GM18858 (cell line): ENCODE data around the gene PBRM1.
"Not testable (repeated sequence)": the region's sequence is repeated elsewhere in the genome, so short reads cannot be mapped to it uniquely, and the experiment has no call there.

Experiments
- ATAC-seq: cut with Tn5 transposase; IDR thresholded peaks from one replicate; pipeline ENCODE4 v1.9.1; 2021; ENCODE audit not compliant: unreplicated experiment

Gene PBRM1

DNA sequence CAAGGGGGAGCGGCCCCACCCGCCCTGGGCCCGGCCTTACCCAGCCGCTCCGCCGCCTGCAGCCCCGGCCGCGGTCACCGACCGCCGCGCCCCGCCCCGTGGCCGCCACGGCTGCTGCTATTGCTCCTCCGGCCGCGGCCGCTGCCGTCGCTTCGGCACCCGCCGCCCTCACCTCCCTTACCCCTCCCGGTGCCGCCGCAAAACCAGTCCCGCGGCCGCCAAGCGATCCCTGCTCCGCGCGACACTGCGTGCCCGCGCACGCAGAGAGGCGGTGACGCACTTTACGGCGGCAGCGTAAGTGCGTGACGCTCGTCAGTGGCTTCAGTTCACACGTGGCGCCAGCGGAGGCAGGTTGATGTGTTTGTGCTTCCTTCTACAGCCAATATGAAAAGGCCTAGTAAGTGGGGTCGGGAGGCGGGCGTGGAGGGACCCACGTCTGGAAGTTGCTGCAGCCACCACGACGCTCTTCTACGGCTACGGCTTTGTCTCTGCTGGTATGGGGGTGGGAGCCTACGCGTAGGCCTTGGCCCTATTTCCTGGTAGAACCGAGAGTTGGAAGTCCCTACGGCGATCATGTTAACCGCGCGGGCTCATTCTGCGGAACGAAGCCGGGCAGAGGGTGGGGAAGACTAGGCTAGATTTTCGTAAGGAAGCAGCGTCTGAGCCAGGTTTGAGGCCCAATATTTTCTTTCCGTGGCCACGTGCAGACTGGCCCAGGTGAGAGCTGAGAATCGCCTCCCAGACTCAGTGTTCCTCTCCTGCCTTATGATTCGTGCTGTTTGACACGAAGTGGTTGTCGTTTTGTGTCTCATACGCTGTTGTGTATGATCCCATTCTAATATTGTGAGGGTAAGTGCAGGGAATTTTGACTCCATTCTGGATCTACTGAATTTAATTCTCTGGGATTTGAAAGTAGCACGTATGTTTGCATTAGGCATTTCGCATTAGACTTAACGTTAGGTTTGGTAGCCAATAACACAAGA is at the start of gene PBRM1, which contains the start of gene GNL3:
TSS of gene PBRM1 (minus strand) at position 205 of the 983 bp plus-strand sequence.
TSS of gene GNL3 (plus strand) at position 324 of the 983 bp plus-strand sequence. CDS start at position 385, 61 bp downstream.
- peak; percentile 66 for ATAC-seq

DNA sequence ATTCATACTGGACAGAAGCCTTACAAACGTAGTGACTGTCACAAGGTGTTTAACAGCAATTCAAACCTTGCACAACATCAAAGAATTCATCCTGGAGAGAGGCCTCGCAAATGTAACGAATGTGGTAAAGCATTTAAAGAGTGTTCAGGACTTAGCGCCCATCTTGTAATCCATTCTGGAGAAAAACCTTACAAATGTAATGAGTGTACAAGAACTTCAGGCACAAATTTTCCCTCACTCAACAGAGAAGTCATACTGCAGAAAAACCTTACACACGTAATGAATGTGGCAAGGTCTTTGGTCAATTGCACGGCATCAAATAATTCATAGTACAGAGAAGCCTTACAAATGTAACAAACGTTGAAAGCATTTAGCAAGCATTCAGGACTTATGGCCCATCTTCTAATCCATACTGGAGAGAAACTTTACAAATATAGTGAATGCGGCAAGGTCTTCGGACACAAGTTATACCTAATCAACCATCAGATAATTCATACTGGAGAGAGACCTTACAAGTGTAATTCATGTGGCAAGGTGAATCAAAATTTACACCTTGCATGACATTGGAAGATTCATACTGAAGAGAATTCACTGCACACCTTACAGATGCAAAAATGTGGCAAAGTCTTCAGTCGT is 47.7 kb upstream of the PBRM1 start:
- ATAC-seq, result no peak

DNA sequence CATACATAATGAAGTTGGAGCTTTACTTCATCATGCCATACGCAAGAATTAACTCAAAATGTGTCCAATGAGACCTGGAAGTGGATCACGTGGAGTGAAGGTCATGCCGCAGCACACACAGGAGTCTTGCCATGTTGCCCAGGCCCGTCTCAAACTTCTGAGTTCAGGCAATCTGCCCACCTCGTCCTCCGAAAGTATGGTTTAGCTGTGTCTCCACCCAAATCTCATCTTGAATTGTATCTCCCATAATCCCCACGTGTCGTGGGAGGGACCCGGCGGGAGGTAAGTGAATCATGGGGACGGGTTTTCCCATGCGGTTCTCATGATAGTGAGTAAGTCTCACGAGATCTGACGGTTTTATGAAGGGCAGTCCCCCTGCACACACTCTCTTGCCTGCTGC is 45.9 kb upstream of the PBRM1 start:
- ATAC-seq, result no peak

DNA sequence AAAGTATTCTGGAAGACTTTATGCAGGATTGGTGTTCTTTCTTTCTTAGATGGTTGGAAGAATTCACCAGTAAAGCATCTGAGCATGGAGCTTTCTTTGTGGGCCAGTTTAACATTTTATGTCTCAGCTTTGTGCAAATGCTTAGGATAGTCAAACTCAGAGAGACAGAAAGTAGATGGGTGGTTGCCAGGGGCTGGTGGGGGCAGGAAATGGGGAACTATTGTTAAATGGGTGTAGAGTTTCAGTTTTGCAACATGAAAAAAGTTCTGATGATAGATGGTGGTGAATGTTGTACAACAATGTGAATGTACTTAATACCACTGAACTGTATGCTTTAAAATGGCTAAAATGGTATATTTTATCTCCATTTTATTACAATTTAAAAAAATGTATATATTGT is 45.0 kb upstream of the PBRM1 start:
- ATAC-seq, result no peak

DNA sequence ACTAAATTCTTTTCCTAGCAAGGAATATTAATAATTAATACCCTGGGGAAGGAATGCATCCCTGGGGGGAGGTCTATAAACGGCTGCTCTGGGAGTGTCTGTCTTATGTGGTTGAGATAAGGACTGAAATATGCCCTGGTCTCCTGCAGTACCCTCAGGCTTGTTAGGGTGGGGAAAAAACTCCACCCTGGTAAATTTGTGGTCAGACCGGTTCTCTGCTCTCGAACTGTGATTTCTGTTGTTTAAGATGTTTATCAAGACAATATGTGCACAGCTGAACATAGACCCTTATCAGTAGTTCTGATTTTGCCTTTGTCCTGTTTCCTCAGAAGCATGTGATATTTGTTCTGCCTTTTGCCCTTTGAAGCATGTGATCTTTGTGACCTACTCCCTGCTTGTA is 43.0 kb upstream of the PBRM1 start:
- not testable (repeated sequence) for ATAC-seq

DNA sequence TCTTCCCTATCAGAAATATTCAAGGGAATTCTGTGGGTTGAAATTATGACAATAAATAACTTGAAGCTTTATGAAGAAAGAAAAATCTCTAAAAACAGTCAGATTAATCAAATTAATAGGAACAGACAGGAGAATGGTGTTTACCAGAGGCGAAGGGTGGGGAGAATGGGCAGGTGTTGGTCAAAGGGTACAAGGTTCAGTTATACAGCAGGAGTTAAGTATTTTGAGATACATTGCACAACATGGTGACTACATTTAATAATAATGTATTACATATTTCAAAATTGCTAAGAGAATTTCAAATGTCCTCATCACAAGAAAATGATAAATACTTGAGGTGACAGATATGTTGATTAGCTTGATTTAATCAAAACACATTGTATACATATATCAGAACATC is 38.8 kb upstream of the PBRM1 start:
- no peak for ATAC-seq

DNA sequence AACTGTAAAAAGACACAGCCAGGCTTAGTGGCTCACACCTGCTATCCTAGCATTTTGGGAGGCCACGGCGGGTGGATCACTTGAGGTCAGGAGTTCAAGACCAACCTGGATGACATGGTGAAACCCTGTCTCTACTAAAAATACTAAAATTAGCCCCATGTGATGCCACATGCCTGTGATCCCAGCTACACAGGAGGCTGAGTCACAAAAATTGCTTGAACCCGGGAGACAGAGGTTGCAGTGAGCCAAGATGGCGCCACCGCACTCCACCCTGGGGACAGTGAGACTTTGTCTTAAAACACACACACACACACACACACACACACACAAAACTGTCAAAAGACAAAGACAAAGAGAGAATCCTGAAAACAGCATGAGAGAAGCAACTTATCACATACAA is 38.2 kb upstream of the PBRM1 start:
- ATAC-seq, result no peak

DNA sequence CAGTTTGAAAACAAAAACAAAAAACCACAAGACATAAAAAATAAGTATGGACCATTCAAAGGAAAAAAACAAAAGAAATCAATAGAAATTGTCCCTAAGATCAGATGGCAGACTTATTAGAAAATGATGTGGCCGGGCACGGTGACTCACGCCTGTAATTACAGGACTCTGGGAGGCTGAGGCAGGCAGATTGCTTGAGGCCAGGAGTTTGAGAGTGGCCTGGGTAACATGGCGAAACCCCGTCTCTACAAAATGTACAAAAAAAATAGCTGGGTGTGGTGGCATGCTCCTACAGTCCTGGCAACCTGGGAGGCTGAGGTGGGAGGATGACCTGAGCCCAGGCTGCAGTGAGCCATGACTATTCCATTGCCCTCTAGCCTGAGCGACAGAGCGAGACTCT is 36.8 kb upstream of the PBRM1 start:
- no peak for ATAC-seq

DNA sequence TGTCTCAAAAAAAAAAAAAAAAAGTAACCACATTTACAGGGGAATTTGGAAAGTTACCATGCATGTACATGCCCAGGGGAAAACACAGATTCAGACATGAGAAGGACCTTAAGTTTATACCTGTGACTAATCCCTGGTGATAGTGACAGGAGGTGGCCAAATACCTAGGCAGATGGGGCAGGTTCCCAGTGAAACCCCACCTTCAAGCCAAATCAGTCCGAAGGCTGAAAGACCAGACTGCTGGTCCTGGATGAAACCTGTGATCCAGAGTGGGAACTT is 36.0 kb upstream of the PBRM1 start:
- ATAC-seq, result no peak

DNA sequence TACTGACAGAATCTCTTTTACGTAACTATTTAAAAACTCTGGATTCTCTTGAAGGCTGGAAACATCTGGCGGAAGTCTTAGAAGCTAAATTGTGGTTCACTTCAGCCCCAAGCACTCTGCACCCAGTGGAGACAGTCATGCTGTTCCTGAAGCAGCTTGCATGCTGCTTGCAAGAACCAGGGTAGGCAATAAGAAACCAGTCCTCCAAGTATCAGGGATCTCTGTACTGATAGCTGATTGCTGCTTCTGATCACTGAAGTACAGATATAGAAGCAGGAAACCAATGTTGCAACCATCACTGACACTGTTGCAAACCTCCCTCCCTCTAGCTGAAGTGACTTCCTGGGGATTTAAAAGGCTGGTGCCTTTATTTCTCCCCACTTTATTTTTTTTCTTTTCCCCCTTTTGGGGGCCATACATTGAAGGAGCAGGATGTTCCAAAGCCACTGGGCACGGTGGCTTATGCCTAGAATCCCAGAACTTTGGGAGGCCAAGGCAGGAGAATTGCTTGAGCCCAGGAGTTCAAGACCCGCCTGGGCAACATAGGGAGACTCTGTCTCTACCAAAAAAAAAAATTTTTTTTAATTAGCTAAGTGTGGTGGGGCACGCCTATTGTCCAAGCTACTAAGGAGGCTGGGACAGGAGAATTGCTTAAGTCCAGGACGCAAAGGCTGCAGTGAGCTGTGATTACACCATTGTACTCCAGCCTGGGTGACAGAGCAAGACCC is 35.5 kb upstream of the PBRM1 start:
- ATAC-seq, result no peak

DNA sequence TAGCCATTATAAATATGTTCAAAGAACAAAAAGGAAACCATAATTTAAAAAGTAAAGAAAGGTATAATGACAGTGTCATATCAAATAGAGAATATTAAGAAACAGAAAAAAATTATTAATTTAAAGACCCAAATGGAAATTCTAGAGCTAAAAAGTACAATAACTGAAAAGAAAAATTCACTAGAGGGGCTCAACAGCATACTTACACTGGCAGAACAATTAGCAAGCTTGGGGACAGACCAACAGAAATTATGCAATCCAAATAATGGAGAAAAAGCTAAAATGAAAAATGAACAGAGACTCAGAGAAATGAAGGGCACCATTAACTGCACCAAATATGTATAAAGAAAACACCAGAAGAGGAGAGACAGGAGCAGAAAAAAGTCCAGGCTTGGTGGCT is 33.9 kb upstream of the PBRM1 start:
- ATAC-seq, result no peak

DNA sequence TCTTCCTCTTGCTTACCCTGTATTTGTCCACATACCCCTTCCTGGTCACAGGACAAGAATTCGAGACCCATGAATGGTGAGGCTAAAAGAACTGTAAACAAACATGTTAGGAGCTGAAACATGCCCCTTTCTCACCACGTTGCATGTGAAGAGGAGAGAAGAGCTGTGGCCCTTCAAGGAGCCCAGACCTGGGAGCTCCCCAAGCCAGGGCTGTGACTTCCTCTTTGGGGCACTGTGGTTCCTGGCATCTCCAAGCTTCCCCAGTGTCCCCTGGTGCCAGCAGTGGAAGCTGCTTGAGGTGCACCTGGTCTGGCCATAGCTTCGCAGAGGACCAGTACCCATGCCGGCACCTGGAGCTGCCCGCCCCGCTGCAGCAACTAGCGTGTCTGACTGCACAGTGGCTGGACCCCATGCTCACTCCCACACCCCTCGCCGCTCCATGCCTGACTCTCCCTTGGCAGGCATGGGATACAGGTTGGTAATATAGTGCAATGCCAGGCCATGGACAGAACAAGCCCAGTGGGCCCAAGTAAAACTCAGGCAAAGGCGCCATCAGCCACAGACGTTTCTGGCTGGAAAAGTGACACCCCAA is 30.1 kb upstream of the PBRM1 start:
- no peak for ATAC-seq

DNA sequence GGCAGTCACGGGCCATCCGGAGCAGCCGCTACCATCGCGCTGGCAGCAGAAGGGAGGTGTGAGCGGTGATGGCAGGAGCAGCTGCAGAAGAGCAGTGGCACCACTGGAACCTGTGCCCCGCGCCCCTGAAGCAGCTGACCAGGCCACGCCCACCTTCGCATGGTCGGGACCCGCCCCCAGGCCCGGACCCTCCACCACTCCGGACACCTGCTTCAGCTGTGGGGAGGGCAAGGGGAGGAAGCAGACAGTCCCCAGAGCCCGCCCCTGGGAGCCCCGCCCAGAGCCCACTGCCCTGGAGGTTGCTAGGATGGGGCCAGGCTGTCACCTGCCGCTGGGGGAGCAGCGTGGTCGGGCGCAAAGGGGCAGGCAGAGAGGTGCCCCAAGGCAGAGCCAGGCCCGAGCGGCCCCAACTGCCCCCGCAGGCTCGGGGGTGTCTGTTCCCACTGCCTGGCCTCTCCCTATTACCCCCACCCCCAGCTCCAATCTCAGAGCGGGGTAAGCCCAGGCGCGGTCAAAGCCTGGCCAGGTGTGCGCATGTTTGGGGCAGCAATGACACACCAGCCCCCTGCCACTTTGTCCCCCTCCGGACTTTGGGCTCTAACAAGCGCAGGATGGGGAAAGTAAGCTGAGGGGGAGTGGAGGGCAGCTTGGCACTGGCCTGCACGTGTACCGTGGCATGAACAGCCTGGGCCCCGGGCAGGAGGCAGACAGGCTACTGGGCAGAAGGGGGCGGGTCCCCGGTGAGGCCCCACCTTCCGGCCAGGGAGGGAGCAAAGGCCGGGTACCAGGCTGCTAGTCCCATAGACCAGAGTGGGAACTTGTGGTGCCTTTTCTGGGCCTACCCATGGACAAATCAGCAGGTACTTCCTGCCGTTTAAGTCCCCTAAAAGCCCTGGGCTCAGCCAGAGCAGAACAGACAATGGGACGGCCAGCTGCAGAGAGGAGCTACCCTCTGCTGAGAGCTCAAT is 28.9 kb upstream of the PBRM1 start:
- ATAC-seq, result no peak

DNA sequence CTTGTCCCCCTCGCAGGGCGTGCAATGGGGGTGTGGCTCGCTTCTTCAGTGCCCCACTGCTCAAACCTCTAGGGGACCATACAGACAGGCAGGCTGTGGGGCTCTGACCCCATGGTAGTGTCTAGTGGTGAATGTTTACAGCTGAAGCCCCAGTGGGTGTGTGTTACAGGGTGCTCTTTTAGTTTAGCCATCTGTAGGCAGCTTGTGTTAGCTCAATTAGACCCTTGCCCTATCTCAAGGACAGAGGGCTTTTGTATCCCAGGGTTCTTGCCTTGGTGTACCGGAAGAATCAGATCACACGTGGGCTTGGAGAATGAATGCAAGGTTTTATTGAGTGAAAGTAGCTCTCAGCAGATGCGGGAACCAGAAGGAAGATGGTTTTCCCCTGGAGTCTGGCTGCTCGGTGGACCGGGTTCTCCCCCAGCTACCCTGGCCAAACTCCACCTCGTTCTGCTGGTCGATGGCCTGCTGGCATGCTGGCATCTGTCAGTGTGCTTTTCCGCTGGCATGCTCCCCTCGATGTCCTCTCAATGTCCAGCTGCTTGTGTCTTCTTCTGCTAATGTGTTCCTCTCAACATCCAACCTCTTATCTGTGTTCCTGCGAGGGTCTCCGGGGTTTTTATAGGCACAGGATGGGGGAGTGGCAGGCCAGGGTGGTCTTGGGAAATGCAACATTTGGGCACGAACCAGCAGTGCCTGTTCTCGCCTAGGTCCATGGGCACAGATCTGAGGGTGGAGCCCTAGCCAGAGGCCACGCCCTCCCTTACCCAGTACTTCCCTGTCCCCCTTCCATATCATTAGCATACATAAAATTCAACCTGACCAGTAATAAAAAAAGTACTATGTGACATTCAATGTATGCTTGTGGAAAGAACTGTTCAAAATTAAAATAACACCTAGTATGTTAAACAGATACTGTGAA is 26.8 kb upstream of the PBRM1 start:
- ATAC-seq, result no peak

DNA sequence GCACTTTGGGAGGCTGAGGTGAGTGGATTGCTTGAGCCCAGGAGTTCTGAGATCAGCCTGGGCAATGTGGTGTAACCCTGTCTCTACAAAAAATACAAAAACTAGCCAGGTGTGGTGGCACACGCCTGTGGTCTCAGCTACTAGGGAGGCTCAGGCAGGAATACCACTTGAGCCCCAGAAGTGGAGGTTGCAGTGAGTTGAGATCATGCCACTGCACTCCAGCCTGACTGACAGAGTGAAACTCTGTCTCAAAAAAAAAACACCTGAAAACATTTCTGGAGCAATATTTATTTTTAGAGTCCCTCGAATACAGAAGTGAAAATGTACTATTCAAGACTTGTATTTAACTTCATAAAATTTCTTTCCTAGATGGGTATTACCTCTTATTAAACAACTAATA is 24.8 kb upstream of the PBRM1 start:
- ATAC-seq, result no peak

DNA sequence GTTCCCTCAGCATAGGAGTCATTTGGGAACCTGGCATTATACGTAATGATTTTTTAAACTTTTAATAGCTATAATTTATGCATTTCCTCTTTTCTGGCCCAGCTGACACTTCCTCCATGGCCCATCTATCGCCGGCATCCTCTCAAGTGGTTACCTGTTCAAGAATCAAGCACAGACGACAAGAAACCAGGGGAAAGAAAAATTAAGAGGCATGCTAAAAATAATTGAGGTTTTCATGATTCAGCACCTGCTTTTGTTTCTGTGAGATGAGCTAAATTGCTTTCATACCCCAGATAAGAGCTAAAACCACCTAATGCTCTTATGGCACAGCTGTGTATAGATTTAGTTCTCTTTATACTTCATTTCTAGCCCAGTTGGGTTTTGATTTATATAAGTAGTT is 21.9 kb upstream of the PBRM1 start:
- ATAC-seq, result no peak

DNA sequence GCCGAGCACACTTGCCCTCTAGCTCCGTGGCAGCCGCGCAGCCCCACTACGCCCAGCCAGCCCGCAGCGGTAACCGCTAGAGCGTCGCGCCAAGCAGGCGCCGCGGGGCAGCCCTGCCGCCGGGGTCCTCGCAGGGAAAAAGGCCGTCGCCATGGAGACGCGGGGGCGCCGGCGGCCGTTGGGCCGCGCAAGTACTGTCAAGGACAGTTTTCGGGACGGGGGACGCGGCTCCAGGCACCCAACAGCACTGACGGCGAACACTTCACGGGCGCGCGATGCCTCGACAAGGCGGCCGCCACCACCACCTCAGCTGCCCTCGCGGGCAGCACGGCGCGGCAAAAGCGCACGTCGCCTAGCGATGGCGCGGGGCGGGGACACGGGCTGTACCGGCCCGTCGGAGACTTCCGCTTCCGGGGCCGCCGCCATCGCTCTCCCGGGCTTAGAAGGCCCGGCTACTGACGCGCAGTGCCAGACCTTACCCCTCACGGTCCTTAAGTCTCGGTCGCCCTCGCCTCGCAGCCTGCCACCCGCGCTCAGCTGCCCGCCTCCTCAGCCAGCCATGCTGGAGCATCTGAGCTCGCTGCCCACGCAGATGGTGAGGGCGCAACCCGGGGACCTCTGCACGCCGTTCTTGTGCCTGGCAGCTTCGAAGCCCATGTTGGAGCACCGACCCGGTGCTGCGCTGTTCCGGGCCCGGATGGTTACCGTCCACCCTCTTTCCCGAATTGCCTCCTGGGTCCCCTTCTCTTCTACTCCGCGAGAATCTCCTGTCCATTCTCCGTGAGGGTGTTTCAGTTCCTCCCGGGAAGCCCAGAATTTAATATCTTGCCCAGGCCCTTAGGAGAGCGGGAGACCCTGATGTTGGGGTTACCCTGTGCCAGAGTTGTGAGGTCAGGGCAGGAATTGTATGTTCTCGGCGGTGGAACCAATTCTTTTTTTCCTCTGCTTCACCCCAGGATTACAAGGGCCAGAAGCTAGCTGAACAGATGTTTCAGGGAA is 20.3 kb upstream of the PBRM1 start, which contains the start of the genes GLT8D1 and SPCS1:
TSS of gene GLT8D1 (minus strand) at position 104 of the 999 bp plus-strand sequence. CDS start 5,331 bp downstream, outside the sequence.
TSS of gene SPCS1 (plus strand) at position 419 of the 999 bp plus-strand sequence. CDS start at position 560, 141 bp downstream.
- ATAC-seq, result peak; percentile 65

DNA sequence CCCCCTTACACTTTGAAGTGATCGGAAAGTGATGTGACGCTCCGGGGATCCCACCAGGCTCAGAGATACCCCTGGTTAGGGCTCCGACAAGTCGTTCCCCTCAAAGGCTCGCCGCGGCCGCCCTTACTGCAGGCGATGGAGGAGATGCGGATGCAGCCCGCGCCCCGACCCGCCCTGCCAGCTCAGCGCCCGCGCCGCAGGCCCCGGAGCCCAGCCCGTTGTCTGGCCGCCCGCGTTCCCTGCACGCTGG is 19.6 kb upstream of the PBRM1 start:
- ATAC-seq, result no peak
